ENCODE data around the gene DOK3. TPM values are rescaled to one million over a fixed set of nuclear protein-coding genes. Genes with fewer than 3 reads are reported as not detected.

The DOK3 gene
- total and polyA plus RNA-seq, 2 of the 13 experiments (the other 11 are each of a cell fraction or from before 2014, with no cell fraction given), result 1.4 to 1.5 TPM

DNA sequence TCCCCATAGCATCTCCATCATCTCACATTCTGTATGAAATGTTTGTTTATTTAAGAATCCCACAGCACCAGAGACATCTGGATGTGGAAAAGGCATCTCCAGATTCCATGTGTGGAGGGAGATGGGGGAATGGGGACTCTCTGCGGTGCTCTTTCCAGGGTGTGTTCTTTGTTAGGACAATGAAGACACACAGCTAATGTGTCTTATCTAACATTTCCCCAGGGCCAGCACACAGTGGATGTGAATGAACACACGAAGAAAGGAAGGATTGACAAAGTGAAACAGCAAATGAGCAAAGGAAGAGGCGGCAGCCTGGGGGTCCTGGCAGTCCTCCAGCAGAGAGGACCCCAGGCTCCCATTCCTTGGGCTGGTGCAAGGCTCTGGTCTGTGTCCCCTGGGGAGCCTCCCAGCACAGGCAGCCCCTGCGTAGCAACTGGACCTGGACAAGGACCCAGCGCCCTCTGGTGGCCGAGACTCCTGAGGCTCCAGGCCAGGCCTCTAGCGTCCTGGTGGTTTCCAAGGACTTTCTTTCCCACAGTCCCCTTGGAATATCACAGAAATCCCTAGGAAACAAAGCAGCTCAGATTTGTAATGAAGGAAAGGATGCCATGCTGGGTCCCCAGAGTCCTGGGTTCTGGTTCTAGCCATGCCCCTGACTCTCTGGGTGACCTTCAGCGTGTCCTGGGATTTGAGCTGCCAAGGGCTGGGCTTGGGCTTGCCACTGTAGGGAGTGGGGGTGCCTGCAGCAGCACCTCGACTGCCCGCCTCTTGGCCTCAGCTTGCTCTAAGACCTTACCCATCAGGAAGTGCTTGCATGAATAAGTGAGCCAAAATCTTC lies 8.7 kb downstream of the DOK3 start (continued):
- no peak for TF ChIP-seq FOXJ3 (CRISPR knock-in tag; IDR thresholded peaks at IDR 0.05; ENCODE audit: borderline replicate concordance)
- TF ChIP-seq RFX3 (CRISPR knock-in tag; IDR thresholded peaks at IDR 0.05), result peak; percentile 48
- 0 out of 2 replicates have a peak, but pooled peaks have one; percentile 57 for TF ChIP-seq KLF6 (CRISPR knock-in tag; IDR thresholded peaks at IDR 0.05)
- TF ChIP-seq ZSCAN12 (CRISPR knock-in tag; IDR thresholded peaks at IDR 0.05), result no peak
- TF ChIP-seq SRY (CRISPR knock-in tag; IDR thresholded peaks at IDR 0.05), result no peak
- TF ChIP-seq ZNF276 (CRISPR knock-in tag; IDR thresholded peaks at IDR 0.05; ENCODE audit: low read depth), result no peak
- TF ChIP-seq ZNF737 (CRISPR knock-in tag; IDR thresholded peaks at IDR 0.05; ENCODE audit: borderline replicate concordance), result no peak
- TF ChIP-seq NCOR1 (IDR thresholded peaks at IDR 0.05; ENCODE audit: borderline replicate concordance, low read length), result no peak
- TF ChIP-seq ZIK1 (CRISPR knock-in tag; IDR thresholded peaks at IDR 0.05; ENCODE audit: borderline replicate concordance, low read depth), result no peak
- peak; percentile 66 for TF ChIP-seq ZFX (CRISPR knock-in tag; IDR thresholded peaks at IDR 0.05; ENCODE audit: low read depth)
- 0 out of 2 replicates have a peak, but pooled peaks have one; percentile 49 for TF ChIP-seq IRF2 (CRISPR knock-in tag; IDR thresholded peaks at IDR 0.05)
- TF ChIP-seq, protein P1, sequence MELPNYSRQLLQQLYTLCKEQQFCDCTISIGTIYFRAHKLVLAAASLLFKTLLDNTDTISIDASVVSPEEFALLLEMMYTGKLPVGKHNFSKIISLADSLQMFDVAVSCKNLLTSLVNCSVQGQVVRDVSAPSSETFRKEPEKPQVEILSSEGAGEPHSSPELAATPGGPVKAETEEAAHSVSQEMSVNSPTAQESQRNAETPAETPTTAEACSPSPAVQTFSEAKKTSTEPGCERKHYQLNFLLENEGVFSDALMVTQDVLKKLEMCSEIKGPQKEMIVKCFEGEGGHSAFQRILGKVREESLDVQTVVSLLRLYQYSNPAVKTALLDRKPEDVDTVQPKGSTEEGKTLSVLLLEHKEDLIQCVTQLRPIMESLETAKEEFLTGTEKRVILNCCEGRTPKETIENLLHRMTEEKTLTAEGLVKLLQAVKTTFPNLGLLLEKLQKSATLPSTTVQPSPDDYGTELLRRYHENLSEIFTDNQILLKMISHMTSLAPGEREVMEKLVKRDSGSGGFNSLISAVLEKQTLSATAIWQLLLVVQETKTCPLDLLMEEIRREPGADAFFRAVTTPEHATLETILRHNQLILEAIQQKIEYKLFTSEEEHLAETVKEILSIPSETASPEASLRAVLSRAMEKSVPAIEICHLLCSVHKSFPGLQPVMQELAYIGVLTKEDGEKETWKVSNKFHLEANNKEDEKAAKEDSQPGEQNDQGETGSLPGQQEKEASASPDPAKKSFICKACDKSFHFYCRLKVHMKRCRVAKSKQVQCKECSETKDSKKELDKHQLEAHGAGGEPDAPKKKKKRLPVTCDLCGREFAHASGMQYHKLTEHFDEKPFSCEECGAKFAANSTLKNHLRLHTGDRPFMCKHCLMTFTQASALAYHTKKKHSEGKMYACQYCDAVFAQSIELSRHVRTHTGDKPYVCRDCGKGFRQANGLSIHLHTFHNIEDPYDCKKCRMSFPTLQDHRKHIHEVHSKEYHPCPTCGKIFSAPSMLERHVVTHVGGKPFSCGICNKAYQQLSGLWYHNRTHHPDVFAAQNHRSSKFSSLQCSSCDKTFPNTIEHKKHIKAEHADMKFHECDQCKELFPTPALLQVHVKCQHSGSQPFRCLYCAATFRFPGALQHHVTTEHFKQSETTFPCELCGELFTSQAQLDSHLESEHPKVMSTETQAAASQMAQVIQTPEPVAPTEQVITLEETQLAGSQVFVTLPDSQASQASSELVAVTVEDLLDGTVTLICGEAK (IDR thresholded peaks at IDR 0.05), result no peak
- TF ChIP-seq, protein P1 (CRISPR knock-in tag; IDR thresholded peaks at IDR 0.05), result 0 out of 2 replicates have a peak, but pooled peaks have one; percentile 29
- TF ChIP-seq, protein P2, sequence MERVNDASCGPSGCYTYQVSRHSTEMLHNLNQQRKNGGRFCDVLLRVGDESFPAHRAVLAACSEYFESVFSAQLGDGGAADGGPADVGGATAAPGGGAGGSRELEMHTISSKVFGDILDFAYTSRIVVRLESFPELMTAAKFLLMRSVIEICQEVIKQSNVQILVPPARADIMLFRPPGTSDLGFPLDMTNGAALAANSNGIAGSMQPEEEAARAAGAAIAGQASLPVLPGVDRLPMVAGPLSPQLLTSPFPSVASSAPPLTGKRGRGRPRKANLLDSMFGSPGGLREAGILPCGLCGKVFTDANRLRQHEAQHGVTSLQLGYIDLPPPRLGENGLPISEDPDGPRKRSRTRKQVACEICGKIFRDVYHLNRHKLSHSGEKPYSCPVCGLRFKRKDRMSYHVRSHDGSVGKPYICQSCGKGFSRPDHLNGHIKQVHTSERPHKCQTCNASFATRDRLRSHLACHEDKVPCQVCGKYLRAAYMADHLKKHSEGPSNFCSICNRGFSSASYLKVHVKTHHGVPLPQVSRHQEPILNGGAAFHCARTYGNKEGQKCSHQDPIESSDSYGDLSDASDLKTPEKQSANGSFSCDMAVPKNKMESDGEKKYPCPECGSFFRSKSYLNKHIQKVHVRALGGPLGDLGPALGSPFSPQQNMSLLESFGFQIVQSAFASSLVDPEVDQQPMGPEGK (CRISPR knock-in tag; IDR thresholded peaks at IDR 0.05), result peak; percentile 60
- TF ChIP-seq HNRNPL (IDR thresholded peaks at IDR 0.05; ENCODE audit: low read depth, low read length), result no peak
- TF ChIP-seq MXD4 (CRISPR knock-in tag; IDR thresholded peaks at IDR 0.05), result no peak
- no peak for TF ChIP-seq HNRNPH1 (optimal IDR thresholded peaks at IDR 0.05; ENCODE audit: low read depth, low read length)
